ENCODE data around the gene STK4. TPM values are rescaled to one million over a fixed set of nuclear protein-coding genes. Genes with fewer than 3 reads are reported as not detected.
"Not testable (repeated sequence)": the region's sequence is repeated elsewhere in the genome, so short reads cannot be mapped to it uniquely, and the experiment has no call there.

Gene STK4
- total RNA-seq, 1 donor, result 33.7 TPM

GRCh38 chr20:45058168-45058850, 92.0 kb downstream of the STK4 start:
- TF ChIP-seq CTCF (IDR thresholded peaks at IDR 0.05; ENCODE audit: extremely low read depth, low read depth, low read length), result no peak
- no peaks in the 10 kb centered on the region for H3K9me3 ChIP-seq (ENCODE audit: low read depth, low read length)

GRCh38 chr20:45059022-45059728, 92.9 kb downstream of the STK4 start:
- H3K4me3 ChIP-seq (ENCODE audit: insufficient read depth, low read length), result no peak overlapping the region
- no peaks in the 10 kb centered on the region for H3K9me3 ChIP-seq (ENCODE audit: low read depth, low read length)
- H3K4me2 ChIP-seq (ENCODE audit: insufficient read depth, low read length), result peak overlapping the region; percentile 20
- no peaks in the 10 kb centered on the region for H4K20me1 ChIP-seq (ENCODE audit: insufficient read depth, low read length)
- H3K4me1 ChIP-seq (ENCODE audit: insufficient read depth, low read length), result peaks cover 58% of the 10 kb centered on the region
- DNase-seq (ENCODE audit: insufficient read length, low spot score, missing footprints), result no peak
- H2AFZ ChIP-seq (ENCODE audit: low read length), result no peak overlapping the region
- H3K36me3 ChIP-seq (ENCODE audit: insufficient read depth, low read length), result peaks cover 5% of the 10 kb centered on the region
- TF ChIP-seq CTCF (IDR thresholded peaks at IDR 0.05; ENCODE audit: extremely low read depth, low read depth, low read length), result no peak
- peaks cover 12% of the 10 kb centered on the region for H3K79me2 ChIP-seq (ENCODE audit: insufficient read depth, low read length)
- peak overlapping the region; percentile 57 for H3K27ac ChIP-seq (ENCODE audit: low read depth, low read length)
- H3K27me3 ChIP-seq (ENCODE audit: insufficient read depth, low read length), result no peaks in the 10 kb centered on the region

More at GRCh38 chr20:45058168-45058850, 92.0 kb downstream of the STK4 start:
- peaks cover 14% of the 10 kb centered on the region for H3K79me2 ChIP-seq (ENCODE audit: insufficient read depth, low read length)
- H3K4me2 ChIP-seq (ENCODE audit: insufficient read depth, low read length), result no peak overlapping the region
- H3K4me1 ChIP-seq (ENCODE audit: insufficient read depth, low read length), result peaks cover 67% of the 10 kb centered on the region
- H3K4me3 ChIP-seq (ENCODE audit: insufficient read depth, low read length), result no peak overlapping the region
- peaks cover 5% of the 10 kb centered on the region for H3K36me3 ChIP-seq (ENCODE audit: insufficient read depth, low read length)
- no peak overlapping the region for H2AFZ ChIP-seq (ENCODE audit: low read length)
- H4K20me1 ChIP-seq (ENCODE audit: insufficient read depth, low read length), result no peaks in the 10 kb centered on the region
- no peak for DNase-seq (ENCODE audit: insufficient read length, low spot score, missing footprints)
- H3K27me3 ChIP-seq (ENCODE audit: insufficient read depth, low read length), result no peaks in the 10 kb centered on the region
- peak overlapping the region; percentile 57 for H3K27ac ChIP-seq (ENCODE audit: low read depth, low read length)

GRCh38 chr20:45060294-45060693, 94.0 kb downstream of the STK4 start:
- no peaks in the 10 kb centered on the region for H3K9me3 ChIP-seq (ENCODE audit: low read depth, low read length)
- H3K27me3 ChIP-seq (ENCODE audit: insufficient read depth, low read length), result no peaks in the 10 kb centered on the region
- H4K20me1 ChIP-seq (ENCODE audit: insufficient read depth, low read length), result no peaks in the 10 kb centered on the region
- TF ChIP-seq CTCF (IDR thresholded peaks at IDR 0.05; ENCODE audit: extremely low read depth, low read depth, low read length), result no peak
- no peak overlapping the region for H3K4me2 ChIP-seq (ENCODE audit: insufficient read depth, low read length)
- DNase-seq (ENCODE audit: insufficient read length, low spot score, missing footprints), result peak; percentile 68
- H3K4me3 ChIP-seq (ENCODE audit: insufficient read depth, low read length), result no peak overlapping the region
- no peak overlapping the region for H2AFZ ChIP-seq (ENCODE audit: low read length)
- H3K27ac ChIP-seq (ENCODE audit: low read depth, low read length), result peak overlapping the region; percentile 57
- H3K79me2 ChIP-seq (ENCODE audit: insufficient read depth, low read length), result peaks cover 21% of the 10 kb centered on the region
- H3K36me3 ChIP-seq (ENCODE audit: insufficient read depth, low read length), result peaks cover 5% of the 10 kb centered on the region
- H3K4me1 ChIP-seq (ENCODE audit: insufficient read depth, low read length), result peaks cover 49% of the 10 kb centered on the region

- Histone ChIP-seq H3K27me3 (ENCODE audit: insufficient read depth, low read length) (no peaks in the 10 kb centered on the region), H3K79me2 (ENCODE audit: insufficient read depth, low read length) (peaks cover 24% of the 10 kb centered on the region), H2AFZ (ENCODE audit: low read length) (no peak overlapping the region), H3K4me1 (ENCODE audit: insufficient read depth, low read length) (peaks cover 43% of the 10 kb centered on the region), H3K4me3 (ENCODE audit: insufficient read depth, low read length) (no peak overlapping the region), H3K4me2 (ENCODE audit: insufficient read depth, low read length) (peak overlapping the region; percentile 30), H4K20me1 (ENCODE audit: insufficient read depth, low read length) (no peaks in the 10 kb centered on the region), H3K9me3 (ENCODE audit: low read depth, low read length) (no peaks in the 10 kb centered on the region), H3K36me3 (ENCODE audit: insufficient read depth, low read length) (peaks cover 5% of the 10 kb centered on the region), H3K27ac (ENCODE audit: low read depth, low read length) (peak overlapping the region; percentile 57)
- peak; percentile 89 for DNase-seq (ENCODE audit: insufficient read length, low spot score, missing footprints)
- no peak for TF ChIP-seq CTCF (IDR thresholded peaks at IDR 0.05; ENCODE audit: extremely low read depth, low read depth, low read length)
Measured at GRCh38 chr20:45061244-45061643, 94.9 kb downstream of the STK4 start.

- H3K36me3 ChIP-seq (ENCODE audit: insufficient read depth, low read length); H4K20me1 ChIP-seq (ENCODE audit: insufficient read depth, low read length); DNase-seq (ENCODE audit: insufficient read length, low spot score, missing footprints); H3K9me3 ChIP-seq (ENCODE audit: low read depth, low read length); H2AFZ ChIP-seq (ENCODE audit: low read length); H3K27ac ChIP-seq (ENCODE audit: low read depth, low read length); H3K27me3 ChIP-seq (ENCODE audit: insufficient read depth, low read length); H3K4me3 ChIP-seq (ENCODE audit: insufficient read depth, low read length); H3K4me2 ChIP-seq (ENCODE audit: insufficient read depth, low read length): not testable (repeated sequence)
- Histone ChIP-seq H3K4me1 (ENCODE audit: insufficient read depth, low read length) (peaks cover 51% of the 10 kb centered on the region), H3K79me2 (ENCODE audit: insufficient read depth, low read length) (peaks cover 31% of the 10 kb centered on the region)
Measured at GRCh38 chr20:45063107-45063506, 96.8 kb downstream of the STK4 start.
